Stimulated activated CD8-positive, alpha-beta memory T cell treated with anti-CD3 and anti-CD28 coated beads, Interleukin-15, amount 100 ng/mL, for 1 hour (primary cell): ENCODE results near the gene P2RX4.
"Not testable (repeated sequence)": the region's sequence is repeated elsewhere in the genome, so short reads cannot be mapped to it uniquely, and the experiment has no call there.

Source experiments
- DNase-seq: peaks from one replicate; pipeline ENCODE4 v3.0.0-alpha.2; 2020; ENCODE audit warnings: low read depth

P2RX4 gene

GRCh38 chr12:121245031-121245430, 35.1 kb downstream of the P2RX4 start:
- DNase-seq = no peak

- DNase-seq = no peak
These were observed 36.0 kb downstream of the P2RX4 start for GRCh38 chr12:121245951-121246350.

- DNase-seq = no peak
These were observed 37.1 kb downstream of the P2RX4 start for GRCh38 chr12:121246893-121247557.

GRCh38 chr12:121248622-121249021, 38.7 kb downstream of the P2RX4 start:
- no peak for DNase-seq

GRCh38 chr12:121250359-121250758, 40.4 kb downstream of the P2RX4 start:
- no peak for DNase-seq

- no peak for DNase-seq
These were observed 41.9 kb downstream of the P2RX4 start for GRCh38 chr12:121251838-121252237.

- DNase-seq = no peak
These were observed 42.9 kb downstream of the P2RX4 start for GRCh38 chr12:121252712-121253345.

GRCh38 chr12:121253638-121254335, 43.9 kb downstream of the P2RX4 start:
- DNase-seq = no peak

- DNase-seq = no peak
These were observed 45.5 kb downstream of the P2RX4 start for GRCh38 chr12:121255433-121255832.

- DNase-seq = not testable (repeated sequence)
These were observed 47.9 kb downstream of the P2RX4 start for GRCh38 chr12:121257704-121258449.

GRCh38 chr12:121259074-121259473, 49.1 kb downstream of the P2RX4 start:
- no peak for DNase-seq

GRCh38 chr12:121260091-121260490, 50.2 kb downstream of the P2RX4 start:
- DNase-seq = no peak

GRCh38 chr12:121261398-121261797, 51.5 kb downstream of the P2RX4 start:
- no peak for DNase-seq

GRCh38 chr12:121263206-121263935, 53.4 kb downstream of the P2RX4 start:
- no peak for DNase-seq

GRCh38 chr12:121264135-121264534, 54.2 kb downstream of the P2RX4 start:
- DNase-seq = no peak

GRCh38 chr12:121264951-121265515, 55.1 kb downstream of the P2RX4 start:
- DNase-seq = no peak

- no peak for DNase-seq
These were observed 57.9 kb downstream of the P2RX4 start for GRCh38 chr12:121267822-121268221.

GRCh38 chr12:121273364-121273896, 63.5 kb downstream of the P2RX4 start:
- no peak for DNase-seq

- DNase-seq = no peak
These were observed 64.3 kb downstream of the P2RX4 start for GRCh38 chr12:121274036-121274763.

GRCh38 chr12:121277374-121277759, 67.4 kb downstream of the P2RX4 start:
- DNase-seq = no peak
